Pancreas (tissue), 10 donors: ENCODE results near the gene PRAMEF17. TPM values are rescaled to one million over a fixed set of nuclear protein-coding genes. Genes with fewer than 3 reads are reported as not detected.
"Not testable (repeated sequence)": the region's sequence is repeated elsewhere in the genome, so short reads cannot be mapped to it uniquely, and the experiment has no call there.

ENCODE experiments used
- ATAC-seq, 4 donors: fragments of 200-7000 bp; cut with Tn5 transposase; one replicate each; pipeline versions ENCODE4 v1.8.0 to v1.9.1; 2020; ENCODE audit warnings: mild to moderate bottlenecking in 4 of 4, moderate library complexity in 4 of 4
- DNase-seq, 6 donors: peaks; one replicate each; pipeline ENCODE4 v3.0.0-alpha.2; 2020
- FAIRE-seq: peaks from 2 replicates; lab custom pipeline; 2012; peaks lifted over from hg19 to GRCh38; lab: Jason Lieb, UNC
- H3K27ac ChIP-seq, 4 donors: fragments of 200-600 bp; sonication (generic); 1 replicate in 3 of 4; 2 replicates in 1 of 4; pipeline versions ENCODE4 v1.5.0 to v1.8.0; 2020
- H3K27me3 ChIP-seq, 4 donors: fragments of 200-600 bp; one replicate each; pipeline ENCODE4 v1.8.0; 2021
- H3K36me3 ChIP-seq, 3 donors: fragments of 200-600 bp; sonication (generic) in 1 of 3; one replicate each; pipeline versions ENCODE4 v1.5.0 to v1.8.0; 2020 to 2021
- H3K4me1 ChIP-seq, 3 donors: fragments of 200-600 bp; one replicate each; pipeline ENCODE4 v1.8.0; 2021
- H3K4me3 ChIP-seq, 4 donors: fragments of 200-600 bp; sonication (generic) in 2 of 4; one replicate each; pipeline versions ENCODE4 v1.5.0 to v1.8.0; 2020 to 2021
- H3K9me3 ChIP-seq, 4 donors: fragments of 200-600 bp; one replicate each; pipeline ENCODE4 v1.8.0; 2021
- CTCF ChIP-seq, 4 donors: fragments of 200-600 bp; sonication (generic) in 3 of 4; IDR thresholded peaks; one replicate each; pipeline versions ENCODE4 v1.5.0 to v1.8.0; 2021; ENCODE audit warnings: antibody characterized with exemption in 4 of 4
- WGBS, 2 donors: extraction: QIAGEN DNeasy Blood & Tissue Kit; methylation state at CpG; one replicate each; pipeline ENCODE4 v1.1.7; 2013; 5-methylcytosine and 5-hydroxymethylcytosine counted together
- intact Hi-C, 3 donors: fragments of 100-400 bp; cut with DNase I; formaldehyde crosslinking; loops; one replicate each; pipeline versions ENCODE4 v1.11.1 to v1.14.2; 2022
- polyA plus RNA-seq, 2 donors: library from polyadenylated mRNA; stranded (reverse); fragments of 200-250 nt; gene quantifications; one replicate each; pipeline ENCODE4 v1.2.3, GENCODE V29; 2013
- total RNA-seq, 6 donors: library from RNA; stranded (reverse); fragmentation: NEBNext Ultra II Directional in 4 of 6; extraction: Animal tissue kit (Norgen Biotek cat#: 25700) in 4 of 6; gene quantifications; one replicate each; pipeline versions ENCODE4 v1.2.1 to v1.2.4, GENCODE V29; 2021 to 2023
- donor health status: healthy with polysubstance abuse.
- donor health status: DM: no; HTN: no; CAD: no; lungs with moderate emphysema.
- donor health status: DM: no; HTN: no; CAD: no.
- donor health status: control.
- donor health status: control.
- donor health status: Bipolar disorder and iron deficiency.
- donor health status: DM: yes; HTN: yes; CAD: no.
- donor health status: DM: no; HTN: no; CAD: no.
- donor health status: DM: no; HTN: no; CAD: no.
- donor health status: DM: yes; HTN: yes; CAD: no.

PRAMEF17 gene, protein sequence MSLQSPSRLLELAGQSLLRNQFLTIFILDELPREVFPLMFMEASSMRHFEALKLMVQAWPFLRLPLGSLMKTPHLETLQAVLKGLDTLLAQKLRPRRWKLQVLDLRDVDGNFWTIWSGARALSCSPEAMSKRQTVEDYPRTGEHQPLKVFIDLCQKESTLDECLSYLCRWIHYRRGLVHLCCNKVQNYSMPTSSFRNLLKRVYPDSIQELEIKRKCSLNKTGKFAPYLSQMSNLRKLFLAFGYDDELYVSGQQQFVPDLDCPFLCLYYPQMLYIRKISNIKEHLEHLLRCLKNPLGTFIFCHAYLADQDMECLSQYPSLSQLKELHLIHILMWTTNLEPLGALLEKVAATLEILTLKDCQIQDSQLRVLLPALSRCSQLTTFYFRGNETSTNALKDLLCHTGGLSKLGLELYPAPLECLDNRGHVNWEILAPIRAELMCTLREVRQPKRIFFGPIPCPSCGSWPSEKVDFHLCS
- total RNA-seq: not detected
- polyA plus RNA-seq: not detected

- H3K4me3 ChIP-seq, intact Hi-C loops, H3K4me1 ChIP-seq, DNase-seq, ATAC-seq, H3K27me3 ChIP-seq, H3K27ac ChIP-seq, H3K36me3 ChIP-seq, FAIRE-seq, H3K9me3 ChIP-seq: not testable (repeated sequence)
These were observed at the start of gene PRAMEF17 for GRCh38 chr1:13389332-13389731. Gene PRAMEF17, plus strand, starts transcription at chr1:13389632. Its CDS starts 26 bp downstream, at chr1:13389658.

- intact Hi-C loops, H3K27me3 ChIP-seq: not testable (repeated sequence)
- WGBS, 2 donors: 58 to 79% methylated on average over 8 of the region's 8 CpGs
These were observed 46.9 kb upstream of the PRAMEF17 start for GRCh38 chr1:13342496-13342895.

DNA sequence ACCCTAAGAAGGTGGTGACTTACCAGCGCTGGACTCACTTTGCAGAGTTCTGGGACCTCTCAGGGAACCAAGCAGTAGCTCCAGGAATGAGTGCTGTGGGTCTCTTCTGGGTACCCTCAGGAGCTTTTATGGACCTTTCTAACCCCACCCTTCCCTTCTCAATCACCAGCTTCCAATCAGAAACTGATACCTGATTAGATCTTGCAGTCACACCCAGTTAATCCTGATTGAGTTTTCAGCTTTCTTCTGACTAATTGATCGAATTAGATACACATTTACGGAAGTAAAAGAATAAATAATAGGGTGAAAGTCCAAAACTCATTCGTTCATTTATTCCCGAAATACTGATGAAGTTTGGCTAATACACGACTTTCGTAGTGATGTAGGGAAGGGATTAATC lies 42.4 kb upstream of the PRAMEF17 start, which contains the start of gene PRAMEF14:
Gene PRAMEF14, minus strand, starts transcription at position 101 of the 400 bp plus-strand sequence. CDS start 1,820 bp downstream, outside the sequence.
- ATAC-seq, H3K4me3 ChIP-seq, H3K4me1 ChIP-seq, FAIRE-seq, H3K9me3 ChIP-seq, H3K27ac ChIP-seq, DNase-seq, H3K36me3 ChIP-seq, H3K27me3 ChIP-seq, intact Hi-C loops: not testable (repeated sequence)
- 57 to 62% methylated on average over 7 of the region's 7 CpGs for WGBS, 2 donors

More at GRCh38 chr1:13342496-13342895, 46.9 kb upstream of the PRAMEF17 start:
- not testable (repeated sequence) for H3K36me3 ChIP-seq, H3K4me1 ChIP-seq, H3K4me3 ChIP-seq, DNase-seq, FAIRE-seq, ATAC-seq, H3K27ac ChIP-seq, H3K9me3 ChIP-seq

DNA sequence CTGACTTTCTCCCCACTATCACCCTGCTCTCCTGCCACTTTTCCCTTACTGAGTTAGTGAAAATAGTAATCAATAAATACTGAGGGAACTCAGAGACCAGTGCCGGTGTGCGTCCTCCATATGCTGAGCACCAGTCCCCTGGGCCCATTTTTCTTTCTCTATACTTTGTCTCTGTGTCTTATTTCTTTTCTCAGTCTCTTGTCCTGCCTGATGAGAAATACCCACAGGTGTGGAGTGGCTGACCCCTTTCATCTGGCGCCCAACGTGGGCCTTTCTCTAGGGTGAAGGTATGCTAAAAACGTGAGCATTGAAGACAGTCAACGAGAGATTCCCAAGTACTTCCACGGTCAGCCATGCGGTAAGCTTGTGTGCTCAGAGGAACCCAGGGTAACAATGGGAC lies 36.0 kb upstream of the PRAMEF17 start:
- FAIRE-seq, H3K36me3 ChIP-seq, intact Hi-C loops, H3K4me3 ChIP-seq, DNase-seq, H3K27me3 ChIP-seq, H3K9me3 ChIP-seq, H3K27ac ChIP-seq, H3K4me1 ChIP-seq, ATAC-seq: not testable (repeated sequence)
- 77 to 88% methylated on average over 6 to 8 of the region's 8 CpGs for WGBS, 2 donors

GRCh38 chr1:13354475-13354874 lies 35.0 kb upstream of the PRAMEF17 start:
- FAIRE-seq, DNase-seq, H3K4me3 ChIP-seq, H3K4me1 ChIP-seq, H3K9me3 ChIP-seq, H3K36me3 ChIP-seq, intact Hi-C loops, H3K27me3 ChIP-seq, H3K27ac ChIP-seq, ATAC-seq: not testable (repeated sequence)
- 0% methylated on average over 1 of the region's 9 CpGs; no CpG with 5 or more reads in 1 of the 2 donors for WGBS, 2 donors

DNA sequence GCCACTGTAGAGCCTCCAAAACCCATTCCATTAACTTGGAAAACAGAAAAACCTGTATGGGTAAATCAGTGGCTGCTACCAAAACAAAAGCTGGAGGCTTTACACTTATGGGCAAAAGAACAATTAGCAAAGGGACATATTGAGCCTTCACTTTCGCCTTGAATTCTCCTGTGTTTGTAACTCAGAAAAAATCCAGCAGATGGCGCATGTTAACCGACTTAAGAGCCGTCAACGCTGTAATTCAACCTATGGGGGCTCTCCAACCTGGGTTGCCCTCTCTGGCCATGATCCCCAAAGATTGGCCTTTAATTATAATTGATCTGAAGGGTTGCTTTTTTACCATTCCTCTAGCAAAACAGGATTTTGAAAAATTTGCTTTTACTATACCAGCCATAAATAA lies 32.7 kb upstream of the PRAMEF17 start:
- H3K4me3 ChIP-seq, intact Hi-C loops, H3K36me3 ChIP-seq, H3K27ac ChIP-seq, H3K27me3 ChIP-seq, H3K9me3 ChIP-seq, FAIRE-seq, H3K4me1 ChIP-seq, ATAC-seq: not testable (repeated sequence)
- peak in 1 of 6 donors; percentile 18 for DNase-seq
- WGBS, 2 donors: 4 to 5% methylated on average over 5 of the region's 5 CpGs
- peak in 1 of 4 donors; percentile 36 for TF ChIP-seq CTCF (IDR thresholded peaks at IDR 0.05)

- H3K9me3 ChIP-seq, DNase-seq, H3K27ac ChIP-seq, H3K4me3 ChIP-seq, H3K36me3 ChIP-seq, intact Hi-C loops, H3K27me3 ChIP-seq, FAIRE-seq, ATAC-seq, H3K4me1 ChIP-seq: not testable (repeated sequence)
- WGBS, 2 donors: 83 to 100% methylated on average over 1 of the region's 7 CpGs
These were observed 27.1 kb upstream of the PRAMEF17 start for GRCh38 chr1:13362364-13362763.

DNA sequence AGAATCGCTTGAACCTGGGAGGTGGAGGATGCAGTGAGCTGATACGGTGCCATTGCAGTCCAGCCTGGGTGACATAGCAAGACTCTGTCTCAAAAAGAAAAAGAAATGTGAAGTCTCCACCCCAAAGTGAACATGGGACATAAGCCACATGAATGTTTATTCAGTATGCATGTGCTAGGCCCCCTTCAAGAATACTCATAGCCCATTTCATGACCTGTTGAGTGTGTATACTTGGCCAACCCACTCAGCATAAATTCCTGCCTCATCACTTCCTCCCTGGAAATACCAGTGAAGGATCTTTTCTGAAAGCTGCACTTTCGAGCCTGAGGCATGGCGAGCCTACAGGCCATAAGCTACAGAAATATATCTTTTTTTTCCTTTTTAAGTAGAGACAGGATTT lies 24.5 kb upstream of the PRAMEF17 start:
- H3K4me1 ChIP-seq, ATAC-seq, H3K4me3 ChIP-seq, H3K27ac ChIP-seq, intact Hi-C loops, FAIRE-seq, DNase-seq, H3K27me3 ChIP-seq, H3K9me3 ChIP-seq, H3K36me3 ChIP-seq: not testable (repeated sequence)
- WGBS, 2 donors: 80 to 88% methylated on average over 2 of the region's 4 CpGs

- not testable (repeated sequence) for FAIRE-seq
These were observed 22.9 kb upstream of the PRAMEF17 start for GRCh38 chr1:13366536-13366935.

GRCh38 chr1:13368544-13368943 lies 20.9 kb upstream of the PRAMEF17 start:
- DNase-seq, intact Hi-C loops, ATAC-seq, H3K9me3 ChIP-seq, H3K27ac ChIP-seq, FAIRE-seq, H3K27me3 ChIP-seq, H3K36me3 ChIP-seq, H3K4me3 ChIP-seq, H3K4me1 ChIP-seq: not testable (repeated sequence)
- 37 to 41% methylated on average over 3 of the region's 4 CpGs for WGBS, 2 donors

More at GRCh38 chr1:13366536-13366935, 22.9 kb upstream of the PRAMEF17 start:
- H3K36me3 ChIP-seq, DNase-seq, intact Hi-C loops, H3K4me3 ChIP-seq, H3K27me3 ChIP-seq, H3K27ac ChIP-seq, H3K9me3 ChIP-seq, ATAC-seq, H3K4me1 ChIP-seq: not testable (repeated sequence)
- WGBS, 2 donors: 67 to 81% methylated on average over 3 of the region's 3 CpGs

GRCh38 chr1:13378983-13379382 lies 10.4 kb upstream of the PRAMEF17 start:
- 69 to 80% methylated on average over 3 of the region's 3 CpGs for WGBS, 2 donors
- H3K36me3 ChIP-seq, H3K9me3 ChIP-seq, H3K27ac ChIP-seq, intact Hi-C loops, H3K4me1 ChIP-seq, H3K4me3 ChIP-seq, FAIRE-seq, H3K27me3 ChIP-seq: not testable (repeated sequence)
- DNase-seq: peak in 1 of 6 donors; percentile 20
- ATAC-seq: peak in 3 of 4 donors; percentile 43 to 56 (median 53)
